SK-N-SH (cell line): ENCODE data around the gene WDR93.

Experiments
- CTCF ChIP-seq: fragments of 200-600 bp; sonication (generic); IDR thresholded peaks from 2 replicates; pipeline ENCODE4 v1.6.1; 2017; ENCODE audit warnings: antibody characterized with exemption, mild to moderate bottlenecking, moderate library complexity
- EZH2phosphoT487 ChIP-seq: fragments of 200-600 bp; sonication (generic); IDR thresholded peaks from 2 replicates; pipeline ENCODE4 v1.6.1; 2017; ENCODE audit warnings: low read depth, mixed run types, mild to moderate bottlenecking, antibody characterized with exemption, moderate library complexity, borderline replicate concordance
- FOXM1 ChIP-seq: IDR thresholded peaks from 2 replicates; pipeline ENCODE4 v1.4.0; 2012; ENCODE audit warnings: low read depth, mild to moderate bottlenecking
- JUND ChIP-seq: IDR thresholded peaks from 2 replicates; pipeline ENCODE4 v1.4.0; 2012
- NFIC ChIP-seq: IDR thresholded peaks from 2 replicates; pipeline ENCODE4 v1.4.0; 2012; ENCODE audit warnings: borderline replicate concordance

GRCh38 chr15:89665449-89666181 lies 25.0 kb upstream of the WDR93 start:
- no peak for TF ChIP-seq CTCF
- TF ChIP-seq FOXM1, result no peak
- no peak for TF ChIP-seq JUND
- TF ChIP-seq EZH2phosphoT487, result no peak
- no peak for TF ChIP-seq NFIC
